HG03521 (cell line): Measurements from ENCODE around the gene CALCOCO1.
"Not testable (repeated sequence)": the region's sequence is repeated elsewhere in the genome, so short reads cannot be mapped to it uniquely, and the experiment has no call there.

Source experiments
- ATAC-seq: cut with Tn5 transposase; IDR thresholded peaks from one replicate; pipeline ENCODE4 v1.9.1; 2021; ENCODE audit warnings: mild to moderate bottlenecking, moderate library complexity; ENCODE audit not compliant: unreplicated experiment

The CALCOCO1 gene

DNA sequence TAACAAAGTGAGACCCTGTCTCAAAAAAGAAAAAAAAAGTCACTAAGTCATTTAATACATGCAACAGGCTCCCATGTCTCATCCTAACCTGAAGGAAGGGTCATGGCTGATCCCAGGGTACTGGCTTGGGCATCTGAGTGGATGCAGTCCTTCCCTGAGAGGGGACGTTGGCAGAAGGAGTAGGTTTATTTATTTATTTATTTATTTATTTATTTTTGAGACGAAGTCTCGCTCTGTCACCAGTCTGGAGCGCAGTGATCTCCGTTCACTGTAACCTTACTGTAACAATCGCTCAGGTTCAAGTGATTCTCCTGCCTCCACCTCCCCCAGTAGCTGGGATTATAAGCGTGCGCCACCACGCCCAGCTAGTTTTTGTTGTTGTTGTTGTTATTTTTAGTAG lies 7.2 kb upstream of the CALCOCO1 start:
- ATAC-seq: no peak

DNA sequence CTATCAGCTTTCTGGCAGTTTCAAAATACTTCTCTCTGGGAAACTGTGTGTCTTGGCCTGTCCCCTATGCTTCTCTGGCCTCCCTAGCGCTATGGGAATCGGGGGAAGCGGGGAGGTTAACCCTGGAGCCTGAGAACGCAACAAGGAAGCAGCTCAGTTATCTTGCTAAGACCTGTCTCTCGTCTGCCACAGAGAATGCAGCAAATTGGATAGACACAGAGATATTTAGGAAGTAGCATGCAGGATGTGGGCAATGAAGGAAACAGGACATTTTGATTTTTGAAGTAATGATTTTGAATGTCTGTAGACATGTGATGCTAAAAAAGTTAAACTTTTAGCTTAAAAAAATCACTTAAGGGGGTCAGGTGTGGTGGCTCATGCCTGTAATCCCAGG lies 6.6 kb upstream of the CALCOCO1 start:
- ATAC-seq: no peak

DNA sequence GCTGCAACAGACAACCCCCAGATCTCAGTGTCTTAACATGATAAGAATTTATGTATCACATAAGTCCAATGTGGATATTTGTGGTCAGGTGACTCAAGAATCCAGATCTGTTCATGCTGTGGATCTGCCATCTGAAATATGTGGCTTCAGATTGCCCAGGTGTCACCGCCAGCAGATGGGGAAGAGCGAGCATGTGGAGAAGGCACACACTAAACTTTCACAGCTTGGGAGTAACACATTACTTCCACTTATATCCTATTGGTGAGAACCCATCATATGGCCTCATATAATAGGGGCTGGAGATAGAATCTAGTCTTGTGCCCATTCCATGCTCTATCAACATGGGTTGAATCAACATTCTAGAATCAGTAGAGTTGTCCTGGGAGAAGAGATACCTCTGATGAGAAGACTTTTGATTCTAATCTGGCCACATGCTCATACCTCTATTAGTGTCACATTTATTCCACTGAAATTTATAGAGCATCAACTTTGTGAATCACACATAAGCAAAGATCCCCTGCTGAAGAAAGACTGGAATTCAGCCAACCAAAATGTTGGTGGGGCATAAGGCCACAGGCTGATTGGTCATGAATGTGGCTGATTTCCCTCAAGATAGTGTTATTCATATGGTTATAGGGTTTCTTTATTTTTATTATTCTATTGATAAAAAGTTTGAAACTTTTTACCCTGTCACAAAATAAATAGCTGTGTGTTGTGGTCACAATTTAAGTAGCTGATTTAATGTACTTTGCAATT lies 6.0 kb upstream of the CALCOCO1 start:
- no peak for ATAC-seq

DNA sequence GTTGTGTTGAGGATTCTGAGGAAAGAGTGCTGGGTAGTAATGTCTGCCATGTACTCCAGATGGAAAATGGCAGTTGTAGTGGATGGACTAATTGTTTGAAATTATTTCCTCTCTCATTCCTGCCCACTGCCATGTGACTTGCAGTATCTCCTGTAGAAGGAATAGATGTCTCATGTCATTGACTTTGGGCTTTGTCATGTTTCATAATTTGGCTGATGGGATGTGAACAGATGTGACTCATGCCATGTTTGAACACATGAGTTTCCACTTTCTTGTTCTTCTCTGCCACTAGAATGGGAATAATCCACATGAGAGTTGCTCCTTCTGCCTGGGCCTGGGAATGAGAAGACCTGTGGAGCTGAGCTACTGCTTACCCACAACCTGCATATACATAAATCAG lies 2.4 kb upstream of the CALCOCO1 start:
- no peak for ATAC-seq

DNA sequence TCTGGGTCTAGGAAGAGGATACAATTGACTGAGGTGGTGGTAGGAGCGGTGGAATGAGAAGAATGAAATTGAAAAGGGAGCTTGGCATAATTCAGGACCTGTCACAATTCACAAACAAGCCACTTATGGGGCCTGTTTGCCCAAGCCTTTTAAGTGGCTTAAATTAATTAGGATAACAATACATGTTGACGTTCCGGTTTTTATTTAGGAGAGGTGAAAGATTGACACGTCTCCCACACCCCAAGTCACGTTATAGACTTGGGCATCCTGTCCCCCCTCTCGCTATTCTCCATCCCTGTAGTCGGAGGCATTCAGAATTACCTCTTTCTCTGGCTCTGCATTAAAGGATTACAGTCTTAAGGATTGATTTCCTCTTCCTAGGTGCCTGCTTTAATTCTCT lies 954 bp upstream of the CALCOCO1 start:
- no peak for ATAC-seq

DNA sequence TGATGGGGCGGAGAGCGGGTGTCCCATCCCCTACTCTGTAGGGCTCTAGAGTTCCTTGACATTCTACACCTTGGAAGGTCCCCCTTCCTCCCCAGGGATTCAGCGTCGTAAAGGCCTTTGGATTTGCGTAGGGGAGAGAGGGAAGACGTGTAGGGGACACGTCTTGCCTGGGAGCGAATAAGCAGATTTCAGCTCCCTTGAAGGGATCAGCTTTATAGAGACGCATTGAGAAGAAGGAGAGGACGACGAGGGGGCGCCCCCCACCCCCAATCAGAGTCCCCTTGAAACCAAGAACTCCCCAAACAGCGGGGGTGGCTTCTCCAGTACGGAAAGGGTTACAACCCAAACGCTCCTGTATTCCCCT lies 324 bp downstream of the CALCOCO1 start:
- no peak for ATAC-seq

DNA sequence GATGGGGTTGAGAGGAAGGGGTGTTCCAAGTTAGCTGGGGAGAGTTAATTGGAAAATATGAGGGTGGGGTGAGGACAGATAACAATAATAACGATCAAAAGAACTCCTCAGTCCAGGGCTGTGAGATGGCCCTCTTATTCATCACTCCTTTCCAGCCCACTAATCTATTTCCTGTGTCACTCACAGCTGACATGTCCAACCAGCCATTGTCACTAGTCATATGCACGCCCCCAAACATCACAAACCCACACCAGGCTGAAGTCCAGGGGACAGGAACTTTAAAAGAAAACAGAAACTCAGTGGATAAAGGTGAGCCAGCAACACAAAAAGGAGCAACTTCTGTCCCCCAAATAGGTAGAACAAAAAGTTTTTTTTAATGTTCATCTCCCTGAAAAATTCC lies 911 bp downstream of the CALCOCO1 start:
- ATAC-seq: no peak

DNA sequence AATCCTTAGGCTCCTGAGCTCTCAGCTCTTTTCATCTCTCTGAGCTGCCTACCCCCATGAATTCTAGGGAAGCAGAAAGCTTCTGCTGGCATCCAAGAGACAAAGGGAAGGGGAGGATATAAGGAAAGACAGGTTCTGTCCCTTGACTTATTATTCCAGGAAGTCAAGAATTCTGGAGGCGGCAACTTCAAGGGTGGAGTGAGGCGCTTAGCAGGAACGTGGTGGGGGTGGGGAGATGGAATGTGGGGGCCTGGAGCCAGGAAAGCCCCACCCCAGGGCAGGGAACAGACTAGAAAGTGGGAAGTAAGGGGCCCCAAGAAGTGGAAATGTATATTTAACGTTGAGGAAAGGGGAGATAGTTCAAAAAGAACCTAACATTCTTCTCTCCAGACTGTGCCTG lies 1.4 kb downstream of the CALCOCO1 start:
- ATAC-seq: no peak

DNA sequence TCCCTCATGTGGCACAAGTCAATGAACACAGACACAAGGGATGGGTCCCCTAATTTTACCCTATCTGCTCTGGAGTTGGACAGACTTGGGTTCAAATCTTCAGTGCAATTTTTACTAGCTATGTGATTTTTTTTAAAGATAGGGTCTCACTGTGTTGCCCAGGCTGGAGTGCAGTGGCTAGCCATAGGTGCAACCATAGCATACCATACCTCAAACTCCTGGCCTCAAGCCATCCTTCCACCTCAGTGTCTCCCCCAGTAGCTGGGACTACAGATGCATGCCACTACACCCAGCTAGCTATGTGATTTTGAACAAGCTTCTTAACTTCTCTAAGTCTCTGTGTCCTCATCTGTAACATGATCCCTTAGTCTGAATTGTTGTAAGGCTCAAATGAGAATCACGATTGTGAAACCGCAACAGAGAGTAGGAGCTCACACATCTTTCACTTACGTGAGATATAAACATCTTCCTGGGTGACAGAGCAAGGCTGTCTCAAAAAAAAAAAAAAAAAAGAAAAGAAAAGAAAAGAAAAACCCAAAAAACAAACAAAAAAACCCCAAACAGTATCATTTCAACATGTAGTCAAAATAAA lies 4.7 kb downstream of the CALCOCO1 start:
- no peak for ATAC-seq

DNA sequence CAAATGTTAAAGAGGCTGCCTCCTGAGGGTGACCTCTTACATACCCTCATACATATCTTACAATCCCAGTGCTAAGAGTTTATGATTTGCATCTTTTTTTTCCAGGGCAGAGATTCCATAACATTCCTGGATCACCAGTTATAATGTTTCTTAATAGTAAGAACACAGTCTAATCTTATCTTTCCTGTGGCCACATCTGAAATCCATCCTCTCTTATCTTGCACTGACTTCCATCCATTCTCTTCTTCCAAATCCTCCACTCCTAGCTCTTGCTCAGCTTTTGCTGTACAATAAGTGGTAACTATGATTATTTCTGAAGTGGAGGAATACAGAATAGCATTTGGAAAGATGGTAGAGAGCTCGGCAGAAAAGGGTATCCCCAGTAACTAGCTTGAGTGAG lies 6.3 kb downstream of the CALCOCO1 start:
- no peak for ATAC-seq

DNA sequence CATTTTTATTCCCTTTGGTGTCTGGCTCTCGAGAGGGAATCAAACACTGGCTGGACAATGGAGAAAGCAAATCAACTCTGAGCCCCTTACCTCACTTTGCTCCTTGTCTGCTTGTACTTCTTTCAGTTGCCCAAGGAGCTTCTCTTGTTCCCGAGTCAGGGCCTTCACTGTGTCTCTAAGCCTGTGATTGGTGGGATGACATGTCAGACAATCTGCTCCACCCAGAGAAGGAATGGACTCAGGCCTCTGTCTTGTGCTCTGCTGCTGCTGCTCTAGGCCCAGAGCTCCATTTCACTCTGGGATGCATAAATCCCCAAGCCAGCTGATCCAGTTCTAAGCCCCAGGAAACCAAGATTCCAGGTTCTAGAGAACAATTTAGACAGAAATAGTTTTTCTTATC lies 7.6 kb downstream of the CALCOCO1 start:
- ATAC-seq: no peak

DNA sequence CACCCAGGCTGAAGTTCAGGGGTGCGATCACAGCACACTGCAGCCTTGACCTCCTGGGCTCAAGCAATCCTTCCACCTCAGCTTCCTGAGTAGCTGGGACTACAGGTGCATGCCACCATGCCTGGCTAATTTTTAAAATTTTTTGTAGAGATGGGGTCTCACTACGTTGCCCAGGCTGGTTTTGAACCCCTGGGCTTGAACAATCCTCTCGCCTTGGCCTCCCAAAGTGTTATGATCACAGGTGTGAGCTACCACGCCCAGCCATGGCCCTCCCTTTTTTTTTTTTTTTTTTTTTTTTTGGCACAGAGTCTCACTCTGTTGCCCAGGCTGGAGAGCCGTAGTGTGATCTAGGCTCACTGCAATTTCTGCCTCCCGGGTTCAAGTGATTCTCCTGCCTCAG lies 8.7 kb downstream of the CALCOCO1 start:
- not testable (repeated sequence) for ATAC-seq

DNA sequence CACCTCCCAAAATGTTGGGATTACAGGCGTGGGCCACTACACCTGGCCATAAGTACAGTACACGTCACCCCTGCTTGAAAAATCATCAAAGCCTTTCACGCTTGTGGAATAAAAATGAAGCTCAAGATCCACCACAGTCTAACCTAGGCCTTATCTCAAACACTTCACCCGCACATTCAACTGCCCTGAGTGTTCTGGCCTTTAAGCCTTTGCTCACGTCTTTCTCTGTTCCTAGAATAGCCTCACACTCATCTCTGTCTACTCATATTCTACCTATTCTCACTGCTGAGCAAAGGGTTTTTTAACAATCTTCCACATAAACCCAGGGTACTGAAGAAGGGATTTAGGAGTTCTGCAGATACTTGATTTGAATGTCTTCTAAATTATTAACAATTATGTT lies 9.9 kb downstream of the CALCOCO1 start:
- ATAC-seq: no peak

DNA sequence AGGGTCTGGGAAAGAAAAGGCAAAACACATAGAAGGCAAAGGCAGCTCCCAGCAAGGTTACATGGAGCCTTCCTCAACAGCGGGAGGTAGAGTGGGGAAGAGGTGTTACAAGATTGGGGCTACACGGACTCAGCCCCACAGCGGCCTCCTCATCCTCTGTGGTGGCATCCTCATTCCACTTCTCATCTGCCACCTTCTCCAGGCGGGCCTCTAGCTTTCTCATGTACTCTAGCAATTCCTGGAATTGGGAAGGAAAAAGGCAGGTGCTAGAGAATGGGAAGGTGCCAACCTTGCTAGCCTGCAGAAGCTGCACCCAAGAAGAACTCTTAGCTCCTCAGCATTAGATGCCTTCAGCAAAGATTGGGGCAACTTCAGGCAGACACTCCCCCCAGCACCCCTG lies 13.2 kb downstream of the CALCOCO1 start:
- ATAC-seq: no peak

DNA sequence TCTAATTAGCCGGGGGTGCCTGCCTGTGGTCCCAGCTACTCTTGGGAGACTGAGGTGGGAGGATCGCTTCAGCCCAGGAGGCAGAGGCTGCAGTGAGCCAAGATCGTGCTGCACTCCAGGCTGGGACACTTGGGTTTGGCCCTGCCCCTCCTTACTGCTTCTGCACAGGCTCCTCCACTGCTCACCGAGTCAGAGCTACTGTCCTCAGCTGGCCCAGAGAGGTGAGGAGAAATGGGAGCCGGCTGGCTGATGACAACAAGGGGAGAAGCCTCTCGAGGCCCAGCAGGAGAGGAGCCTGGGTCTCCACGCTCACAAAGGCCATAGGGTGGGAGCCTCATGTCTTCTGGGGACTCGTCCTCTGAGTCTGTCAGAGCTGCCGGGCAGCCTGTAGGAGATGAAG lies 13.7 kb downstream of the CALCOCO1 start:
- ATAC-seq: no peak

DNA sequence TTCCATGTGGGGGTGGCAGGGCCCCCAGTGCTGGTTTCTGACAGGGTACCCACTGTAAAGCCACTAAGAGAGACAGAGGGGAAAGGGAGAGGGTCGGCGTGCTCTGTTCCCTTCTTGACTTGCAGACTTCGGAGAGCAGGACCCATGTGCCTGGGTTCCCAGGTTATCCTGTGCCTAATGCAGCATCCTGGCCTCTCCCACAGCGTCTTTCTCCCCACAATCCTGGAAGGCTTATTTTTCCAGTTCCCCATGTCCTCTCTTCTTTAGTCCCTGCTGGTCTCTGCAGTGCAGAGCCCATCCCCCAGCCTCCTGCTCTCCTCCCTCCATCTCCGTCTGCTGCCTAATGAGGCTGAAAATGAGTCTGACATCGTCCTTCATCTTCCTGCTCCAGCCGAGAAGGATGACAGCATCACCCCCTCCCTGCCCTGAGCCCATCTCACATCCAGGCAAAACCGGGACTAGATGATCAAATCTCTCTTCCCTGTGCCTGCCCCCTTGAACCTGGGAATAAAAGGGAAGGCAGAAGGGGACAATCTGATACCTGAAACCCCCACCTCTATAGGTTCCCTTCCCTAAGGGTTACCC lies 15.1 kb downstream of the CALCOCO1 start:
- ATAC-seq: no peak

DNA sequence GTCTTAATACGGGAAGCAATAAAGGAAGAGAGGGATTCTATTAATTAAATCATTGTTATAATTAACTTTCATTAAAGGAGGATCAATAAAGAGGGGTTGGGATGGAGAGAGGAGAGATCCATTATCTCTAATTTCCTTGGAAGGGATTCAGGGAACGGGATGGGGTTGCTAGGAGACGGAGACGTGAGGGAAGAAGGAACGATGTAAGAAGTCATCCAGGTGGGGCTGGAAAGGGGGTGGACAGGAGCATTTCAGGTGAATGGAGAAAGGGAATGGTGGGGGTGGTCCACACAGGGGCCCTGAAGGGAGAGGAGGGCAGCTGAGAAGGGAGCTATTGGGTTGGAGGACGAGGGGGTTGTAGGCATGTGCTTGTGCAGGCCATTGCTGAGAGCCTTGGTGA lies 17.2 kb downstream of the CALCOCO1 start:
- no peak for ATAC-seq

DNA sequence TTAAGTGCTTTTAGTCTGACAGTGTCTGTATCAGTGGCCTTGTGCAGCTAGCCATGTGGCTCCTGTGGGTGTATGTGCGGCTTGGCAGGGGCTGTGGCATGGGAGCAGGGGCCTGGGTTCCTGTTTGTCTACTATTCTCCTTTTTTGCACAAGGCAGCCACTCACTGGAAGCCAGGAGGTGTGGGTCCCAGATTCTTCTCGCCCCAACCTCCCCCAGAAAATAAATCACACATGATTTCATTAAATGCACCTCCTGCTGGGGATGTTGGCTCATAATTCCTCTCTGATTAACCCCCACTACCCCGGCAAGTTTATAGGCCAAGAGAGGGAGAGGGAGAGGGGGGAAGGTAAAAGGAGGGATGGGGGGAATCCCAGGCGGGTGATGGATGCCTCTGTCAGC lies 17.6 kb downstream of the CALCOCO1 start:
- ATAC-seq: no peak

DNA sequence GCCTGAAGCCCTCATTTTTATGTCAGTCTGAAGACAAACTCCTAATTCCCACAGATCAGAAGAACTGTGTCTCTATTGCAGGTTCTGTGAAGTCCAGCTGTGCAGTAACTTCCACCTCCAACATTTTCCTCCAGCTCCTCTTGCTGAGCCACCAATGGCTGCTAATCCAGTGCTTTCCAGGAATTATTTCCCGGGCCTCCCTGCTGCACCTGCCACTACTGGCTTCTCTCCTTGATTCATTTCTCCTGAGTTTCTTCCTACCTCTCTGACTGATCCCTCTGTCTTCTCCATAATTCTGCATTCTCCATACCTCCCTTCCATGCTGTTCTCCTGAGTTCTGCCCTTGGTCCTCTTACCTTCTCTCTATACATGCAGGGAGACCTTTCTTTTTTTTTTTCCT lies 21.2 kb downstream of the CALCOCO1 start:
- no peak for ATAC-seq

DNA sequence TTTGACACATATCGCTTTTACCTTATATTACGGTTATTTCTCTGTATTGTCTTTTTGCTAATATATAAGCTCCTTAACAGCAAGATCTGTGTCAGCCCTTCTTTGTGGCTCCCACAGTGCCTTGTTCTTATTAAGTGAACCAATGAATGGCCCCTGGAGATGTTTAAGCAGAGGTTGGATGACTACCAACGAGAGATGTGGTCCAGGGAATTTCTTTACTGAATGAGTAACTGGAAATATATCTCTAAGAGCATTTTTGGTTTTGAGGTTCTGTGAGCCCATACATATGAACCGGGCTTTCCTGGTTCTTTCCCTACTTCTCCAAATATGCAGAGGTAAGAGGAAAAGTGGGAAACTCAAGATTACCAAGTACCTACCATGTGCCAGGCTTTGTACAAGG lies 23.5 kb downstream of the CALCOCO1 start:
- no peak for ATAC-seq

DNA sequence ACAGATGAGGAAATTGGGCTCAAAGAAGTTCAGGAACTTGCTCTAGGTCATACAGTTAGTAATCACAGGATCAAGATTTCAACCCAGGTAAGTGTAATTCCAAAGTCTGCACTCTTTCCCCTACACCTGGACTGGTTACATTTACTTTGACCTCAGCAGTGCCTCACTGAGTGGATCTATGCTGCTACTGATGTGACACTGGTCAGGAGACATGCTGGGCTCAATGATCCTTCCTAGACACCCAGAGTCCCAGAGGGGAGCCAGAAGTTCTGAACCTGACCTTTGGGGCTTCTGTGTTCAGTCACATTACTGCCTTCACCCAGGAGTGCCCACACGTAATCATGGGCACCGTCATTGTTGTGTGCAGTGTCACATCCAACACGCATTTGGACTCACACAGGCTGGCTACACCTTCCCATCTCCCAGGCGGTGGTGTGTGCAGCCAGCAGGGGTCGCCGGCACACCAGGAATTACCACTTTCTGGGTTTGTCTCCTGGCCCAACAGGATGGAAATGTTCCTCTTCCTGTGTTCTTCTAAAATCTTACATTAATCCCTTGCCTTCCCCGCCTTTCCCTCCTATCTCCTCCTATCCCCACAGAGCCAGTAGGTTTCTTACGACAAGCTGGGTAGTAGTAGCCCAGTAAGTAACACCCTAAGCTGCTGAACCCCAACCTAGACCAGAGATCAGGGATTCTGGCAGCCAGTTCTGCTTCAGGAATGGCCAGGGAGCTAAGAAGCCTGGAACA lies 25.6 kb downstream of the CALCOCO1 start:
- no peak for ATAC-seq

DNA sequence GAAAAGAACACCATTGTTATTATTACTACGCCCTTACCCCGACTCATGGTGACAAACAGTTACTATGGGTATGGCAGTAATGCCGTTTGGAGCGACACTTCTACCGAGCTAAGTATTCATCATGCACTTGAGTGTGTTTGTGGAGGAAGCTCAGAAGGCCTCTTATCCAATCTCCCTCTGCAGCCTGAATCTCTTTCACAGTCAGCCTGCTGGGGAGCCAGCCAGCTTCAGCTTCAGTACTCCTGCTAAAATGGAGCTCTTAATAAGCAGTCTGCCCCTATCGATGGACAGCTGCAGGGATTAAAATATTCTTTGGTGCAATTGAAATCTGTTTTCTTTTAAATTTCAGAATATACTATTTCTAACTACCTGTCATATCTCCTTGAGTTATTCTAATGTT lies 26.7 kb downstream of the CALCOCO1 start:
- ATAC-seq: no peak
